ENCODE data around the gene CYREN. TPM values are rescaled to one million over a fixed set of nuclear protein-coding genes. Genes with fewer than 3 reads are reported as not detected.
A peak's percentile ranks its signal among the peaks of the same experiment; 100 is the strongest.

CYREN gene
- total and polyA plus RNA-seq, 2 of the 13 experiments (the other 11 are each of a cell fraction or from before 2014, with no cell fraction given) = 20.7 to 60.7 TPM

GRCh38 chr7:135167365-135167917 lies 3.1 kb downstream of the CYREN start (continued):
- TF ChIP-seq ATF1 (CRISPR knock-in tag; IDR thresholded peaks at IDR 0.05) = no peak
- TF ChIP-seq PHF8 (CRISPR knock-in tag; IDR thresholded peaks at IDR 0.05) = peak; percentile 33; the same call in 1 of the 2 replicates
- TF ChIP-seq ERF (CRISPR knock-in tag; IDR thresholded peaks at IDR 0.05) = no peak
- 0 out of 2 replicates have a peak, but pooled peaks have one; percentile 7 for TF ChIP-seq ZNF589 (CRISPR knock-in tag; conservative IDR thresholded peaks at IDR 0.05)

- peaks cover 11% of the 10 kb centered on the region for H3K9me3 ChIP-seq (ENCODE audit: low read length)
- H3K9ac ChIP-seq (ENCODE audit: insufficient read depth, low read depth, low read length) = no peak overlapping the region
- no peak overlapping the region for H3K4me2 ChIP-seq (ENCODE audit: low read depth, low read length)
- ChIA-PET CTCF (ENCODE audit: low intra/inter-chr PET ratio, low total read pairs) (no interaction called here), POLR2A (interaction anchor here (2.0 to 3.2 kb wide), 2 partner anchors 19 to 174 kb away, joined by 9 to 19 read pairs; partner anchors contain the start of gene TMEM140)
- no peak for DNase-seq (ENCODE audit: low spot score)
- intact Hi-C loops (cut with micrococcal nuclease; ENCODE audit: unreplicated experiment) = no loop called here
- BruUV-seq (replicated peaks) = no TSS peak
- no peak overlapping the region for H3K27ac ChIP-seq (ENCODE audit: extremely low read length, insufficient read depth, low read length)
- 0 out of 2 replicates have a peak, but pooled peaks have one; percentile 11 for TF ChIP-seq POLR2G (IDR thresholded peaks at IDR 0.05; ENCODE audit: low read depth, low read length)
- TF ChIP-seq RARG (CRISPR knock-in tag; IDR thresholded peaks at IDR 0.05; ENCODE audit: low read depth) = no peak
- no peak for TF ChIP-seq SP2 (CRISPR knock-in tag; IDR thresholded peaks at IDR 0.05)
- peak; percentile 47; the same call in 1 of the 2 replicates for TF ChIP-seq RBFOX2 (IDR thresholded peaks at IDR 0.05; ENCODE audit: low read depth, low read length)
- peak; percentile 91 for TF ChIP-seq ZNF768 (CRISPR knock-in tag; IDR thresholded peaks at IDR 0.05)
- TF ChIP-seq POLR2AphosphoS5 (IDR thresholded peaks at IDR 0.05; ENCODE audit: low read depth, low read length) = 0 out of 2 replicates have a peak, but pooled peaks have one; percentile 34
- TF ChIP-seq ZNF331 (CRISPR knock-in tag; IDR thresholded peaks at IDR 0.05) = no peak
- no peak for TF ChIP-seq ZNF225 (CRISPR knock-in tag; IDR thresholded peaks at IDR 0.05)
- no peak for TF ChIP-seq ZNF766 (CRISPR knock-in tag; IDR thresholded peaks at IDR 0.05; ENCODE audit: borderline replicate concordance)
- TF ChIP-seq HNRNPL (IDR thresholded peaks at IDR 0.05; ENCODE audit: low read depth, low read length) = no peak
- TF ChIP-seq HNF4A (CRISPR knock-in tag; IDR thresholded peaks at IDR 0.05) = no peak
- peak; percentile 85 for TF ChIP-seq AGO1 (IDR thresholded peaks at IDR 0.05; ENCODE audit: low read depth, low read length, poor library complexity, severe bottlenecking)
- peak; percentile 86 for TF ChIP-seq AGO2 (optimal IDR thresholded peaks at IDR 0.05; ENCODE audit: low read depth, low read length)
- TF ChIP-seq ZNF687 (CRISPR knock-in tag; IDR thresholded peaks at IDR 0.05) = 0 out of 2 replicates have a peak, but pooled peaks have one; percentile 17
- no peak overlapping the region for H3K4me3 ChIP-seq (replicated peaks in 1 of 3; ENCODE audit: insufficient read depth in 1 of 3, low read depth in 2 of 3, low read length in 3 of 3)
- no peaks in the 10 kb centered on the region; a peak in 1 of 5 replicates for H3K27me3 ChIP-seq (ENCODE audit: control insufficient read depth in 1 of 2, insufficient read depth in 2 of 2, low read length in 2 of 2)
- peaks cover 15% of the 10 kb centered on the region; the same call in 1 of the 2 replicates for H4K20me1 ChIP-seq (ENCODE audit: insufficient read depth, low read length)
- H3K4me1 ChIP-seq (ENCODE audit: insufficient read depth, low read length) = peaks cover 37% of the 10 kb centered on the region
- H2AFZ ChIP-seq (ENCODE audit: low read length) = no peak overlapping the region
- FAIRE-seq = no peak
- in situ Hi-C loops (cut with HindIII; ENCODE audit: extremely low pct_ligation_motif_present, low pct_unique_long_range_greater_than_20kb) = loop anchor here (5.0 kb wide), 1 partner anchor 174 kb away; no protein-coding TSS in a partner anchor
- ATAC-seq = no peak
- H3K36me3 ChIP-seq (replicated peaks in 1 of 2; ENCODE audit: control insufficient read depth in 1 of 2, insufficient read depth in 2 of 2, low read length in 2 of 2) = peaks cover 6 to 50% of the 10 kb centered on the region in 2 experiments; a peak in 4 of 5 replicates
- peaks cover 34% of the 10 kb centered on the region for H3K79me2 ChIP-seq (ENCODE audit: insufficient read depth, low read length)
- WGBS (ENCODE audit: low lambda C conversion rate) = 97% methylated on average over 16 of the region's 18 CpGs
Measured at GRCh38 chr7:135166338-135166990, 4.0 kb downstream of the CYREN start.
